A549 (cell line): ENCODE data around the gene MAP3K12. TPM values are rescaled to one million over a fixed set of nuclear protein-coding genes. Genes with fewer than 3 reads are reported as not detected.

Experiments used
- ATAC-seq, 2 experiments: fragments of 200-7000 bp in 1 of 2; fragments of >200 bp in 1 of 2; cut with Nextera tagmentation in 1 of 2; cut with Tn5 transposase in 1 of 2; 3 replicates each; pipeline versions ENCODE4 v1.8.0 to v1.9.1; 2018 to 2020; ENCODE audit warnings: mild to moderate bottlenecking in 1 of 2, moderate library complexity in 1 of 2
- CTCF ChIA-PET: fragments of 300-600 bp; sonication (Branson Sonifier 250); formaldehyde crosslinking; extraction: SDS; loops from one replicate; lab custom pipeline; 2021; ENCODE audit warnings: antibody characterized with exemption, inconsistent platforms; lab: Yijun Ruan, JAX
- POLR2A ChIA-PET: fragments of 350-600 bp; formaldehyde crosslinking; extraction: SDS; loops from one replicate; lab custom pipeline; 2021; ENCODE audit warnings: antibody characterized with exemption, inconsistent platforms; lab: Yijun Ruan, JAX
- DNase-seq, 2 experiments: peaks; one replicate each; pipeline versions ENCODE4 v3.0.0 to v3.0.0-alpha.2; 2011 to 2016; ENCODE audit warnings: low read depth in 1 of 2, low spot score in 1 of 2
- FAIRE-seq: peaks from 2 replicates; lab custom pipeline; 2011; peaks lifted over from hg19 to GRCh38; lab: Jason Lieb, UNC
- H3K27ac ChIP-seq, 2 experiments: fragments of >200 bp; sonication (Bioruptor Twin); formaldehyde crosslinking; 3 replicates each; pipeline ENCODE4 v1.5.1; 2016 to 2017
- H3K4me1 ChIP-seq: fragments of >200 bp; sonication (Bioruptor Twin); formaldehyde crosslinking; 3 replicates; pipeline ENCODE4 v1.6.1; 2016
- H3K4me2 ChIP-seq: fragments of >200 bp; sonication (Bioruptor Twin); formaldehyde crosslinking; 3 replicates; pipeline ENCODE4 v1.6.1; 2016
- H3K4me3 ChIP-seq: fragments of >200 bp; sonication (Bioruptor Twin); formaldehyde crosslinking; 3 replicates; pipeline ENCODE4 v1.5.1; 2016
- H3K9me3 ChIP-seq: fragments of >200 bp; sonication (Bioruptor Twin); formaldehyde crosslinking; 3 replicates; pipeline ENCODE4 v1.6.1; 2016
- CBX8 ChIP-seq: fragments of 200-600 bp; sonication (generic); IDR thresholded peaks from 2 replicates; pipeline ENCODE4 v1.6.1; 2016
- EHMT2 ChIP-seq: fragments of 200-600 bp; sonication (generic); IDR thresholded peaks from 2 replicates; pipeline ENCODE4 v1.6.1; 2016; ENCODE audit warnings: antibody characterized with exemption, low read depth, mild to moderate bottlenecking, moderate library complexity
- FOSB ChIP-seq: fragments of 250-450 bp; sonication (Bioruptor Pico); IDR thresholded peaks from 2 replicates; pipeline ENCODE4 v1.5.0; 2020; ENCODE audit warnings: mild to moderate bottlenecking, moderate library complexity
- FOSL2 ChIP-seq, 2 experiments: fragments of 450-650 bp in 1 of 2; fragments of >200 bp in 1 of 2; sonication (Bioruptor Twin) in 1 of 2; formaldehyde crosslinking; IDR thresholded peaks; 2 replicates each; pipeline versions ENCODE4 v1.5.0 to v1.6.1; 2016 to 2020; ENCODE audit warnings: mild to moderate bottlenecking in 1 of 2, moderate library complexity in 1 of 2
- HMGXB4 ChIP-seq: fragments of 250-450 bp; sonication (Bioruptor Pico); IDR thresholded peaks from 2 replicates; pipeline ENCODE4 v1.5.0; 2021; ENCODE audit warnings: mild to moderate bottlenecking, moderate library complexity, borderline replicate concordance
- JUN ChIP-seq, 2 experiments: fragments of >200 bp; sonication (Bioruptor Twin); formaldehyde crosslinking; IDR thresholded peaks; 2 replicates in 1 of 2; 3 replicates in 1 of 2; pipeline ENCODE4 v1.6.1; 2016 to 2017
- KDM5A ChIP-seq: fragments of 200-600 bp; sonication (generic); IDR thresholded peaks from 2 replicates; pipeline ENCODE4 v1.6.1; 2016; ENCODE audit warnings: antibody characterized with exemption, mild to moderate bottlenecking
- MAX ChIP-seq: IDR thresholded peaks from 2 replicates; pipeline ENCODE4 v1.6.1; 2012
- MYC ChIP-seq: IDR thresholded peaks from 2 replicates; pipeline ENCODE4 v1.6.1; 2012; ENCODE audit warnings: mild to moderate bottlenecking, inconsistent platforms, low read length, improper control_type of control experiment, borderline replicate concordance
- PHF8 ChIP-seq: fragments of 200-600 bp; sonication (generic); IDR thresholded peaks from 2 replicates; pipeline ENCODE4 v1.6.1; 2016; ENCODE audit warnings: low read depth, mild to moderate bottlenecking, antibody characterized with exemption, moderate library complexity, borderline replicate concordance
- POLR2A ChIP-seq: IDR thresholded peaks from 2 replicates; pipeline ENCODE4 v1.6.1; 2012; ENCODE audit warnings: mild to moderate bottlenecking, low read length
- POLR2AphosphoS2 ChIP-seq: conservative IDR thresholded peaks from 2 replicates; pipeline ENCODE4 v1.6.1; 2012; ENCODE audit warnings: low read length, improper control_type of control experiment, inconsistent platforms
- RAD21 ChIP-seq, 2 experiments: fragments of >200 bp in 1 of 2; sonication (Bioruptor Twin) in 1 of 2; formaldehyde crosslinking in 1 of 2; IDR thresholded peaks in 1 of 2; conservative IDR thresholded peaks in 1 of 2; 2 replicates in 1 of 2; 3 replicates in 1 of 2; pipeline ENCODE4 v1.6.1; 2012 to 2018; ENCODE audit warnings: inconsistent platforms in 1 of 2
- RARB ChIP-seq: fragments of 250-450 bp; sonication (Bioruptor Pico); IDR thresholded peaks from 2 replicates; pipeline ENCODE4 v1.8.0; 2021; ENCODE audit warnings: mild to moderate bottlenecking, moderate library complexity
- RCOR1 ChIP-seq: fragments of 150-350 bp; IDR thresholded peaks from 2 replicates; pipeline ENCODE4 v1.6.1; 2014; ENCODE audit warnings: antibody characterized with exemption, low read length, low read depth
- REST ChIP-seq: fragments of 200-600 bp; sonication (generic); IDR thresholded peaks from 2 replicates; pipeline ENCODE4 v1.6.1; 2016; ENCODE audit warnings: antibody characterized with exemption, mild to moderate bottlenecking, moderate library complexity
- SMC3 ChIP-seq: fragments of >200 bp; sonication (Bioruptor Twin); formaldehyde crosslinking; IDR thresholded peaks from 3 replicates; pipeline ENCODE4 v1.6.1; 2018; ENCODE audit warnings: inconsistent platforms
- TFCP2L1 ChIP-seq: fragments of 250-450 bp; sonication (Bioruptor Pico); IDR thresholded peaks from 2 replicates; pipeline ENCODE4 v1.5.0; 2021; ENCODE audit warnings: mild to moderate bottlenecking
- TP53 ChIP-seq: fragments of 250-450 bp; sonication (Bioruptor Pico); IDR thresholded peaks from 2 replicates; pipeline ENCODE4 v1.5.0; 2021; ENCODE audit warnings: mild to moderate bottlenecking, moderate library complexity
- ZNF302 ChIP-seq: fragments of 250-450 bp; sonication (Bioruptor Pico); IDR thresholded peaks from 2 replicates; pipeline ENCODE4 v1.9.0; 2021; ENCODE audit warnings: inconsistent platforms, mild to moderate bottlenecking, moderate library complexity
- ZSCAN20 ChIP-seq: fragments of 250-450 bp; sonication (Bioruptor Pico); IDR thresholded peaks from 2 replicates; pipeline ENCODE4 v1.8.0; 2022; ENCODE audit warnings: mild to moderate bottlenecking, moderate library complexity
- WGBS: methylation state at CpG from one replicate; pipeline ENCODE4 v1.1.6; 2017; ENCODE audit errors: missing lambda C conversion rate; 5-methylcytosine and 5-hydroxymethylcytosine counted together
- polyA plus RNA-seq, 4 experiments: library from polyadenylated mRNA; depleted of rRNA in 3 of 4; stranded (reverse); fragments of >200 nt; fragmentation: RNase III in 1 of 4; extraction: RNeasy Plus Mini Kit Qiagen cat#74134 plus additional on column Dnase treatment in 1 of 4; gene quantifications; 2 replicates in 3 of 4; 3 replicates in 1 of 4; pipeline ENCODE4 v1.2.3, GENCODE V29; 2011 to 2017
- TF ChIP-seq, protein P1 (sequence below): fragments of >200 bp; sonication (Bioruptor Twin); formaldehyde crosslinking; IDR thresholded peaks from 3 replicates; pipeline ENCODE4 v1.5.1; 2016
- TF ChIP-seq, protein P2 (sequence below): IDR thresholded peaks from 2 replicates; pipeline ENCODE4 v1.6.1; 2012

The MAP3K12 gene
- polyA plus RNA-seq, 2 of the 4 experiments (the other 2 are of a cell fraction): 18.7 to 21.9 TPM

- ChIA-PET CTCF (interaction anchor here (0.6 to 1.9 kb wide), 6 partner anchors 10 to 480 kb away, joined by 3 to 7 read pairs (median 4); no protein-coding TSS in a partner anchor), POLR2A (interaction anchor here (0.6 to 1.7 kb wide), 5 partner anchors 11 to 129 kb away, joined by 3 to 4 read pairs (median 3); partner anchors contain the start of gene MAP3K12)
- no peak for DNase-seq
- 44% methylated on average over 6 of the region's 6 CpGs for WGBS
- H3K27ac ChIP-seq: 0 out of 6 replicates have a peak overlapping the region, but pooled peaks of 1 of the 2 experiments have one; percentile 1
- FAIRE-seq: no peak
- H3K9me3 ChIP-seq: no peaks in the 10 kb centered on the region
- ATAC-seq: no peak
- H3K4me2 ChIP-seq: peak overlapping the region; percentile 80
- peaks cover 25% of the 10 kb centered on the region for H3K4me1 ChIP-seq
- H3K4me3 ChIP-seq: peak overlapping the region; percentile 88
- TF ChIP-seq POLR2AphosphoS2 (0 out of 2 replicates have a peak, but pooled peaks have one; percentile 34), PHF8 (no peak), KDM5A (no peak)
These were observed 45.2 kb downstream of the MAP3K12 start for GRCh38 chr12:53453953-53454640.

- CTCF ChIA-PET: interaction anchor here (0.7 to 1.9 kb wide), 9 partner anchors 10 to 70 kb away, joined by 3 to 7 read pairs (median 3); no protein-coding TSS in a partner anchor
- FAIRE-seq (no peak), ATAC-seq (peak; percentile 75 to 80), DNase-seq (peak; percentile 74 to 95)
- POLR2A ChIA-PET: interaction anchor here (0.7 to 1.5 kb wide), 5 partner anchors 11 to 215 kb away, joined by 3 to 10 read pairs (median 4); partner anchors contain the start of genes PRR13 and TARBP2
- H3K4me1 ChIP-seq: peaks cover 23% of the 10 kb centered on the region
- peak overlapping the region; percentile 80 for H3K4me2 ChIP-seq
- no peaks in the 10 kb centered on the region for H3K9me3 ChIP-seq
- peak overlapping the region; percentile 98 to 99 for H3K27ac ChIP-seq
- H3K4me3 ChIP-seq: peak overlapping the region; percentile 88
- WGBS: 3% methylated on average over 41 of the region's 82 CpGs
- TF ChIP-seq EHMT2 (no peak), KDM5A (0 out of 2 replicates have a peak, but pooled peaks have one; percentile 25), POLR2AphosphoS2 (0 out of 2 replicates have a peak, but pooled peaks have one; percentile 40), HMGXB4 (CRISPR knock-in tag) (peak; percentile 100), REST (peak; percentile 58), JUN (IDR thresholded peaks at IDR 0.05) (peak; percentile 19 to 88; a peak in 3 of 5 replicates), TP53 (CRISPR knock-in tag) (peak; percentile 85), RCOR1 (no peak), FOSL2 (IDR thresholded peaks at IDR 0.05) (no peak), FOSL2 (CRISPR knock-in tag; IDR thresholded peaks at IDR 0.05) (no peak), CBX8 (peak; percentile 91; the same call in 1 of the 2 replicates), RARB (0 out of 2 replicates have a peak, but pooled peaks have one; percentile 10), ZSCAN20 (CRISPR knock-in tag) (no peak), POLR2A (peak; percentile 35; the same call in 1 of the 2 replicates), MAX (peak; percentile 84), ZNF302 (CRISPR knock-in tag) (no peak), MYC (peak; percentile 21; the same call in 1 of the 2 replicates), TFCP2L1 (peak; percentile 69; the same call in 1 of the 2 replicates), SMC3 (peak; percentile 24; the same call in 1 of the 3 replicates), FOSB (CRISPR knock-in tag) (peak; percentile 58), RAD21 (conservative IDR thresholded peaks at IDR 0.05 in 1 of 2, IDR thresholded peaks at IDR 0.05 in 1 of 2) (peak; percentile 21 to 45; a peak in 3 of 5 replicates)
- TF ChIP-seq, protein P1, sequence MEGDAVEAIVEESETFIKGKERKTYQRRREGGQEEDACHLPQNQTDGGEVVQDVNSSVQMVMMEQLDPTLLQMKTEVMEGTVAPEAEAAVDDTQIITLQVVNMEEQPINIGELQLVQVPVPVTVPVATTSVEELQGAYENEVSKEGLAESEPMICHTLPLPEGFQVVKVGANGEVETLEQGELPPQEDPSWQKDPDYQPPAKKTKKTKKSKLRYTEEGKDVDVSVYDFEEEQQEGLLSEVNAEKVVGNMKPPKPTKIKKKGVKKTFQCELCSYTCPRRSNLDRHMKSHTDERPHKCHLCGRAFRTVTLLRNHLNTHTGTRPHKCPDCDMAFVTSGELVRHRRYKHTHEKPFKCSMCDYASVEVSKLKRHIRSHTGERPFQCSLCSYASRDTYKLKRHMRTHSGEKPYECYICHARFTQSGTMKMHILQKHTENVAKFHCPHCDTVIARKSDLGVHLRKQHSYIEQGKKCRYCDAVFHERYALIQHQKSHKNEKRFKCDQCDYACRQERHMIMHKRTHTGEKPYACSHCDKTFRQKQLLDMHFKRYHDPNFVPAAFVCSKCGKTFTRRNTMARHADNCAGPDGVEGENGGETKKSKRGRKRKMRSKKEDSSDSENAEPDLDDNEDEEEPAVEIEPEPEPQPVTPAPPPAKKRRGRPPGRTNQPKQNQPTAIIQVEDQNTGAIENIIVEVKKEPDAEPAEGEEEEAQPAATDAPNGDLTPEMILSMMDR: peak; percentile 71
- TF ChIP-seq, protein P2, sequence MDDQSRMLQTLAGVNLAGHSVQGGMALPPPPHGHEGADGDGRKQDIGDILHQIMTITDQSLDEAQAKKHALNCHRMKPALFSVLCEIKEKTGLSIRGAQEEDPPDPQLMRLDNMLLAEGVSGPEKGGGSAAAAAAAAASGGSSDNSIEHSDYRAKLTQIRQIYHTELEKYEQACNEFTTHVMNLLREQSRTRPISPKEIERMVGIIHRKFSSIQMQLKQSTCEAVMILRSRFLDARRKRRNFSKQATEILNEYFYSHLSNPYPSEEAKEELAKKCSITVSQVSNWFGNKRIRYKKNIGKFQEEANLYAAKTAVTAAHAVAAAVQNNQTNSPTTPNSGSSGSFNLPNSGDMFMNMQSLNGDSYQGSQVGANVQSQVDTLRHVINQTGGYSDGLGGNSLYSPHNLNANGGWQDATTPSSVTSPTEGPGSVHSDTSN: no peak
These were observed 46.8 kb downstream of the MAP3K12 start for GRCh38 chr12:53452159-53453077.
